HG03460 (cell line): ENCODE measurements around the gene CDH7.

Experiments
- ATAC-seq: cut with Tn5 transposase; IDR thresholded peaks from one replicate; pipeline ENCODE4 v1.9.1; 2021; ENCODE audit not compliant: unreplicated experiment

Gene CDH7

GRCh38 chr18:65768120-65768778, 17.4 kb downstream of the CDH7 start:
- ATAC-seq = no peak

GRCh38 chr18:65769652-65770051, 18.8 kb downstream of the CDH7 start:
- no peak for ATAC-seq

GRCh38 chr18:65786474-65786873, 35.7 kb downstream of the CDH7 start:
- ATAC-seq = no peak

- ATAC-seq = no peak
Observed at GRCh38 chr18:65788373-65788772, 37.6 kb downstream of the CDH7 start.

GRCh38 chr18:65790604-65791003, 39.8 kb downstream of the CDH7 start:
- ATAC-seq = no peak

GRCh38 chr18:65791719-65792118, 40.9 kb downstream of the CDH7 start:
- ATAC-seq = no peak

GRCh38 chr18:65792456-65793074, 41.8 kb downstream of the CDH7 start:
- no peak for ATAC-seq

- ATAC-seq = no peak
Observed at GRCh38 chr18:65808759-65809158, 57.9 kb downstream of the CDH7 start.

- ATAC-seq = no peak
Observed at GRCh38 chr18:65811307-65811706, 60.5 kb downstream of the CDH7 start.

- no peak for ATAC-seq
Observed at GRCh38 chr18:65815506-65815905, 64.7 kb downstream of the CDH7 start.

GRCh38 chr18:65817178-65817577, 66.4 kb downstream of the CDH7 start:
- no peak for ATAC-seq

- no peak for ATAC-seq
Observed at GRCh38 chr18:65821911-65822310, 71.1 kb downstream of the CDH7 start.

- ATAC-seq = no peak
Observed at GRCh38 chr18:65822826-65823225, 72.0 kb downstream of the CDH7 start.

GRCh38 chr18:65827444-65827843, 76.6 kb downstream of the CDH7 start:
- no peak for ATAC-seq

- no peak for ATAC-seq
Observed at GRCh38 chr18:65835881-65836280, 85.1 kb downstream of the CDH7 start.

- ATAC-seq = no peak
Observed at GRCh38 chr18:65846107-65846506, 95.3 kb downstream of the CDH7 start.

GRCh38 chr18:65852273-65852672, 101.5 kb downstream of the CDH7 start:
- no peak for ATAC-seq

GRCh38 chr18:65859075-65859474, 108.3 kb downstream of the CDH7 start:
- ATAC-seq = no peak

- no peak for ATAC-seq
Observed at GRCh38 chr18:65869527-65869926, 118.7 kb downstream of the CDH7 start.

- ATAC-seq = no peak
Observed at GRCh38 chr18:65876310-65876709, 125.5 kb downstream of the CDH7 start.

- ATAC-seq = no peak
Observed at GRCh38 chr18:65897292-65897691, 146.5 kb downstream of the CDH7 start.

- no peak for ATAC-seq
Observed at GRCh38 chr18:65901522-65901921, 150.7 kb downstream of the CDH7 start.

GRCh38 chr18:65906621-65907034, 155.8 kb downstream of the CDH7 start:
- ATAC-seq = no peak
